SK-N-SH (cell line): ENCODE results near the gene ADGRL3. TPM values are rescaled to one million over a fixed set of nuclear protein-coding genes. Genes with fewer than 3 reads are reported as not detected.

Experiments
- CTCF ChIA-PET: fragments of 300-600, 350-600 bp; formaldehyde crosslinking; extraction: SDS; loops from one replicate; lab custom pipeline; 2021; lab: Yijun Ruan, JAX
- POLR2A ChIA-PET: fragments of 350-600 bp; sonication (Branson Sonifier 250); formaldehyde crosslinking; extraction: SDS; loops from one replicate; lab custom pipeline; 2020; ENCODE audit warnings: antibody characterized with exemption, inconsistent platforms; lab: Yijun Ruan, JAX
- DNase-seq: peaks from one replicate; pipeline ENCODE4 v3.0.0; 2012
- H2AFZ ChIP-seq: fragments of 200-600 bp; sonication (generic); 2 replicates; pipeline ENCODE4 v1.8.1; 2016; ENCODE audit warnings: antibody characterized with exemption, mild to moderate bottlenecking, low read depth
- H3F3A ChIP-seq: fragments of 200-600 bp; sonication (generic); replicated peaks from 2 replicates; pipeline ENCODE3; 2016; ENCODE audit warnings: antibody characterized with exemption, mild to moderate bottlenecking; ENCODE audit not compliant: insufficient read depth
- H3K27ac ChIP-seq, 2 experiments: fragments of 200-500 bp in 1 of 2; fragments of 200-600 bp in 1 of 2; sonication (Bioruptor generic) in 1 of 2; sonication (generic), shearing (Covaris generic) in 1 of 2; 2 replicates each; pipeline versions ENCODE4 v1.5.1 to v1.6.1; 2014 to 2016; ENCODE audit warnings: low read depth in 2 of 2, inconsistent platforms in 1 of 2, low read length in 1 of 2, mild to moderate bottlenecking in 1 of 2, mixed read lengths in 1 of 2
- H3K27me3 ChIP-seq: fragments of 200-600 bp; sonication (generic), shearing (Covaris generic); 2 replicates; pipeline ENCODE4 v1.6.1; 2016; ENCODE audit warnings: mixed run types; ENCODE audit not compliant: insufficient read depth
- H3K36me3 ChIP-seq, 2 experiments: fragments of 200-500 bp in 1 of 2; fragments of 200-600 bp in 1 of 2; sonication (Bioruptor generic) in 1 of 2; sonication (generic) in 1 of 2; replicated peaks in 1 of 2; 2 replicates each; pipeline versions ENCODE3 to v1.5.1; 2014 to 2016; ENCODE audit warnings: low read length in 1 of 2, mild to moderate bottlenecking in 1 of 2; ENCODE audit not compliant: insufficient read depth in 2 of 2, control insufficient read depth in 1 of 2
- H3K4me1 ChIP-seq, 2 experiments: fragments of 200-500 bp in 1 of 2; fragments of 200-600 bp in 1 of 2; sonication (Bioruptor generic) in 1 of 2; sonication (generic), shearing (Covaris generic) in 1 of 2; 2 replicates each; pipeline versions ENCODE4 v1.5.1 to v1.6.1; 2014 to 2016; ENCODE audit warnings: low read depth in 1 of 2, low read length in 1 of 2, mixed run types in 1 of 2; ENCODE audit not compliant: insufficient read depth in 2 of 2, control insufficient read depth in 1 of 2
- H3K4me2 ChIP-seq: fragments of 200-600 bp; sonication (generic), shearing (Covaris generic); 2 replicates; pipeline ENCODE4 v1.6.1; 2017; ENCODE audit warnings: mixed run types
- H3K4me3 ChIP-seq, 2 experiments: fragments of 200-500 bp in 1 of 2; fragments of 200-600 bp in 1 of 2; sonication (Bioruptor generic) in 1 of 2; sonication (generic), shearing (Covaris generic) in 1 of 2; 2 replicates each; pipeline versions ENCODE4 v1.5.1 to v1.8.1; 2014 to 2016; ENCODE audit warnings: low read depth in 2 of 2, inconsistent platforms in 1 of 2, low read length in 1 of 2, mild to moderate bottlenecking in 1 of 2, mixed read lengths in 1 of 2, moderate library complexity in 1 of 2
- H3K79me2 ChIP-seq: fragments of 200-600 bp; sonication (generic); 2 replicates; pipeline ENCODE4 v1.8.1; 2017; ENCODE audit warnings: mild to moderate bottlenecking; ENCODE audit not compliant: insufficient read depth
- H3K9ac ChIP-seq: fragments of 200-600 bp; sonication (generic); 2 replicates; pipeline ENCODE4 v1.6.1; 2017; ENCODE audit warnings: mixed run types
- H3K9me2 ChIP-seq: fragments of 200-600 bp; sonication (generic); 2 replicates; pipeline ENCODE4 v1.6.1; 2017; ENCODE audit warnings: mixed run types
- H3K9me3 ChIP-seq: fragments of 200-600 bp; sonication (generic); 2 replicates; pipeline ENCODE4 v1.6.1; 2017; ENCODE audit warnings: mixed run types, mild to moderate bottlenecking, moderate library complexity
- H4K20me1 ChIP-seq: fragments of 200-600 bp; sonication (generic); 2 replicates; pipeline ENCODE4 v1.6.1; 2017; ENCODE audit warnings: mild to moderate bottlenecking, mixed run types; ENCODE audit not compliant: insufficient read depth
- EP300 ChIP-seq, 2 experiments: IDR thresholded peaks; 2 replicates each; pipeline versions ENCODE4 v1.4.0 to v1.6.1; 2012; ENCODE audit warnings: borderline replicate concordance in 1 of 2, low read depth in 1 of 2, low read length in 1 of 2
- FOSL2 ChIP-seq: IDR thresholded peaks from 2 replicates; pipeline ENCODE4 v1.4.0; 2012; ENCODE audit warnings: low read depth, mild to moderate bottlenecking, moderate library complexity, borderline replicate concordance
- GABPA ChIP-seq: IDR thresholded peaks from 2 replicates; pipeline ENCODE4 v1.4.0; 2012; ENCODE audit warnings: low read depth, mild to moderate bottlenecking
- MAX ChIP-seq: IDR thresholded peaks from 2 replicates; pipeline ENCODE4 v1.4.0; 2012; ENCODE audit warnings: low read depth
- NFIC ChIP-seq: IDR thresholded peaks from 2 replicates; pipeline ENCODE4 v1.4.0; 2012; ENCODE audit warnings: borderline replicate concordance
- POLR2AphosphoS5 ChIP-seq: IDR thresholded peaks from 2 replicates; pipeline ENCODE4 v1.6.1; 2012; ENCODE audit warnings: low read depth, low read length
- RXRA ChIP-seq: IDR thresholded peaks from 2 replicates; pipeline ENCODE4 v1.4.0; 2012; ENCODE audit warnings: low read depth, mild to moderate bottlenecking, borderline replicate concordance
- SIN3A ChIP-seq: IDR thresholded peaks from 2 replicates; pipeline ENCODE4 v1.6.1; 2012; ENCODE audit warnings: low read depth, mild to moderate bottlenecking, low read length, moderate library complexity, borderline replicate concordance
- TAF1 ChIP-seq: IDR thresholded peaks from 2 replicates; pipeline ENCODE4 v1.6.1; 2012; ENCODE audit warnings: low read depth, mild to moderate bottlenecking, low read length, moderate library complexity, borderline replicate concordance
- TCF12 ChIP-seq: IDR thresholded peaks from 2 replicates; pipeline ENCODE4 v1.4.0; 2012
- TEAD4 ChIP-seq: IDR thresholded peaks from 2 replicates; pipeline ENCODE4 v1.4.0; 2012; ENCODE audit warnings: mild to moderate bottlenecking, borderline replicate concordance; ENCODE audit not compliant: insufficient read depth
- USF2 ChIP-seq: fragments of 150-350 bp; IDR thresholded peaks from 2 replicates; pipeline ENCODE4 v1.6.1; 2017; ENCODE audit warnings: antibody characterized with exemption, low read length, low read depth, borderline replicate concordance
- YY1 ChIP-seq: IDR thresholded peaks from 2 replicates; pipeline ENCODE4 v1.4.0; 2012; ENCODE audit warnings: low read depth, mild to moderate bottlenecking
- WGBS: methylation state at CpG from one replicate; pipeline ENCODE4 v1.1.6; 2017; ENCODE audit warnings: low lambda C conversion rate; 5-methylcytosine and 5-hydroxymethylcytosine counted together
- polyA plus RNA-seq, 3 experiments: library from polyadenylated mRNA; depleted of rRNA; stranded (reverse); fragments of >200 nt; gene quantifications; 2 replicates each; pipeline ENCODE4 v1.2.3, GENCODE V29; 2012
- TF ChIP-seq, protein P1 (sequence below): IDR thresholded peaks from 2 replicates; pipeline ENCODE4 v1.6.1; 2012; ENCODE audit warnings: mild to moderate bottlenecking, low read depth, low read length, moderate library complexity
- TF ChIP-seq, protein P2 (sequence below): IDR thresholded peaks from 2 replicates; pipeline ENCODE4 v1.4.0; 2012; ENCODE audit warnings: low read depth, borderline replicate concordance
- TF ChIP-seq, protein P3 (sequence below): fragments of 200-600 bp; sonication (generic); IDR thresholded peaks from 2 replicates; pipeline ENCODE4 v1.6.1; 2017; ENCODE audit warnings: antibody characterized with exemption, mild to moderate bottlenecking, moderate library complexity
- TF ChIP-seq, protein P4 (sequence below): fragments of 150-350 bp; IDR thresholded peaks from 2 replicates; pipeline ENCODE4 v1.6.1; 2016; ENCODE audit warnings: mild to moderate bottlenecking, low read depth, low read length

The ADGRL3 gene
- polyA plus RNA-seq, 1 of the 3 experiments (the other 2 are of a cell fraction) = 0.03 TPM

DNA sequence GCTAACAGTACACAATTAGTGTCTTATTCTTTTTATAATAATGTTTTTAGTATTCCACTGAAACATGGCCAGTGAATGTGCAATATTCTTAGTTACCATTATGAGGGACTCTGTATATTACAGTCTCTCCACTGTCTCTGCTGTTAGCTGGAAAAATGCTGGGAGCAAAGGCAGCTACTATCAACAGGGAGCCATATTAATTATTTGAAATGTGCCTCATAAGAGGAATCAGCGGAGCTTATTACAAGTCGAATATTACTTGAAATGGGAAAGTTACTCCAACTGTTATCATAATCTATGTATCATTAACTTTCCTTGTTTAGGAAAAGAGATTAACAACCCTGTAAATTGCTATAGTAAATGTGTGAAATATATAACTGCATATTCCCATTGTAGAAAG, 612.0 kb downstream of the ADGRL3 start:
- Histone ChIP-seq H3K4me3 (no peak overlapping the region), H3K9me2 (no peaks in the 10 kb centered on the region), H3K9me3 (no peaks in the 10 kb centered on the region), H4K20me1 (no peaks in the 10 kb centered on the region), H3K27me3 (no peaks in the 10 kb centered on the region), H3K36me3 (no peaks in the 10 kb centered on the region), H3K4me2 (no peak overlapping the region), H2AFZ (no peak overlapping the region), H3K9ac (no peak overlapping the region), H3K4me1 (no peaks in the 10 kb centered on the region), H3F3A (no peaks in the 10 kb centered on the region), H3K27ac (no peak overlapping the region), H3K79me2 (no peaks in the 10 kb centered on the region)
- 11% methylated on average over 2 of the region's 2 CpGs for WGBS
- no peak for DNase-seq
- ChIA-PET POLR2A (no interaction called here), CTCF (no interaction called here)
- TF ChIP-seq, protein P1, sequence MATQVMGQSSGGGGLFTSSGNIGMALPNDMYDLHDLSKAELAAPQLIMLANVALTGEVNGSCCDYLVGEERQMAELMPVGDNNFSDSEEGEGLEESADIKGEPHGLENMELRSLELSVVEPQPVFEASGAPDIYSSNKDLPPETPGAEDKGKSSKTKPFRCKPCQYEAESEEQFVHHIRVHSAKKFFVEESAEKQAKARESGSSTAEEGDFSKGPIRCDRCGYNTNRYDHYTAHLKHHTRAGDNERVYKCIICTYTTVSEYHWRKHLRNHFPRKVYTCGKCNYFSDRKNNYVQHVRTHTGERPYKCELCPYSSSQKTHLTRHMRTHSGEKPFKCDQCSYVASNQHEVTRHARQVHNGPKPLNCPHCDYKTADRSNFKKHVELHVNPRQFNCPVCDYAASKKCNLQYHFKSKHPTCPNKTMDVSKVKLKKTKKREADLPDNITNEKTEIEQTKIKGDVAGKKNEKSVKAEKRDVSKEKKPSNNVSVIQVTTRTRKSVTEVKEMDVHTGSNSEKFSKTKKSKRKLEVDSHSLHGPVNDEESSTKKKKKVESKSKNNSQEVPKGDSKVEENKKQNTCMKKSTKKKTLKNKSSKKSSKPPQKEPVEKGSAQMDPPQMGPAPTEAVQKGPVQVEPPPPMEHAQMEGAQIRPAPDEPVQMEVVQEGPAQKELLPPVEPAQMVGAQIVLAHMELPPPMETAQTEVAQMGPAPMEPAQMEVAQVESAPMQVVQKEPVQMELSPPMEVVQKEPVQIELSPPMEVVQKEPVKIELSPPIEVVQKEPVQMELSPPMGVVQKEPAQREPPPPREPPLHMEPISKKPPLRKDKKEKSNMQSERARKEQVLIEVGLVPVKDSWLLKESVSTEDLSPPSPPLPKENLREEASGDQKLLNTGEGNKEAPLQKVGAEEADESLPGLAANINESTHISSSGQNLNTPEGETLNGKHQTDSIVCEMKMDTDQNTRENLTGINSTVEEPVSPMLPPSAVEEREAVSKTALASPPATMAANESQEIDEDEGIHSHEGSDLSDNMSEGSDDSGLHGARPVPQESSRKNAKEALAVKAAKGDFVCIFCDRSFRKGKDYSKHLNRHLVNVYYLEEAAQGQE = no peak
- no peak for TF ChIP-seq GABPA
- TF ChIP-seq YY1 = no peak

GRCh38 chr4:61817071-61817470, 616.9 kb downstream of the ADGRL3 start:
- no peak for DNase-seq
- H3K9ac ChIP-seq = no peak overlapping the region
- no peaks in the 10 kb centered on the region for H3K9me2 ChIP-seq
- POLR2A ChIA-PET = no interaction called here
- 30% methylated on average over 2 of the region's 4 CpGs for WGBS
- no peaks in the 10 kb centered on the region for H3K4me1 ChIP-seq
- CTCF ChIA-PET = interaction anchor here (1.1 kb wide), 1 partner anchor 8 kb away, joined by 3 read pairs; no protein-coding TSS in a partner anchor
- no peak overlapping the region for H3K27ac ChIP-seq
- H4K20me1 ChIP-seq = no peaks in the 10 kb centered on the region
- TF ChIP-seq NFIC = no peak
- TF ChIP-seq, protein P2, sequence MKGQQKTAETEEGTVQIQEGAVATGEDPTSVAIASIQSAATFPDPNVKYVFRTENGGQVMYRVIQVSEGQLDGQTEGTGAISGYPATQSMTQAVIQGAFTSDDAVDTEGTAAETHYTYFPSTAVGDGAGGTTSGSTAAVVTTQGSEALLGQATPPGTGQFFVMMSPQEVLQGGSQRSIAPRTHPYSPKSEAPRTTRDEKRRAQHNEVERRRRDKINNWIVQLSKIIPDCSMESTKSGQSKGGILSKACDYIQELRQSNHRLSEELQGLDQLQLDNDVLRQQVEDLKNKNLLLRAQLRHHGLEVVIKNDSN = no peak
- TF ChIP-seq, protein P3, sequence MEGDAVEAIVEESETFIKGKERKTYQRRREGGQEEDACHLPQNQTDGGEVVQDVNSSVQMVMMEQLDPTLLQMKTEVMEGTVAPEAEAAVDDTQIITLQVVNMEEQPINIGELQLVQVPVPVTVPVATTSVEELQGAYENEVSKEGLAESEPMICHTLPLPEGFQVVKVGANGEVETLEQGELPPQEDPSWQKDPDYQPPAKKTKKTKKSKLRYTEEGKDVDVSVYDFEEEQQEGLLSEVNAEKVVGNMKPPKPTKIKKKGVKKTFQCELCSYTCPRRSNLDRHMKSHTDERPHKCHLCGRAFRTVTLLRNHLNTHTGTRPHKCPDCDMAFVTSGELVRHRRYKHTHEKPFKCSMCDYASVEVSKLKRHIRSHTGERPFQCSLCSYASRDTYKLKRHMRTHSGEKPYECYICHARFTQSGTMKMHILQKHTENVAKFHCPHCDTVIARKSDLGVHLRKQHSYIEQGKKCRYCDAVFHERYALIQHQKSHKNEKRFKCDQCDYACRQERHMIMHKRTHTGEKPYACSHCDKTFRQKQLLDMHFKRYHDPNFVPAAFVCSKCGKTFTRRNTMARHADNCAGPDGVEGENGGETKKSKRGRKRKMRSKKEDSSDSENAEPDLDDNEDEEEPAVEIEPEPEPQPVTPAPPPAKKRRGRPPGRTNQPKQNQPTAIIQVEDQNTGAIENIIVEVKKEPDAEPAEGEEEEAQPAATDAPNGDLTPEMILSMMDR = no peak
- TF ChIP-seq RXRA = no peak
- no peak for TF ChIP-seq MAX
- TF ChIP-seq GABPA = no peak
- no peak for TF ChIP-seq FOSL2
- no peak for TF ChIP-seq USF2
- TF ChIP-seq, protein P4, sequence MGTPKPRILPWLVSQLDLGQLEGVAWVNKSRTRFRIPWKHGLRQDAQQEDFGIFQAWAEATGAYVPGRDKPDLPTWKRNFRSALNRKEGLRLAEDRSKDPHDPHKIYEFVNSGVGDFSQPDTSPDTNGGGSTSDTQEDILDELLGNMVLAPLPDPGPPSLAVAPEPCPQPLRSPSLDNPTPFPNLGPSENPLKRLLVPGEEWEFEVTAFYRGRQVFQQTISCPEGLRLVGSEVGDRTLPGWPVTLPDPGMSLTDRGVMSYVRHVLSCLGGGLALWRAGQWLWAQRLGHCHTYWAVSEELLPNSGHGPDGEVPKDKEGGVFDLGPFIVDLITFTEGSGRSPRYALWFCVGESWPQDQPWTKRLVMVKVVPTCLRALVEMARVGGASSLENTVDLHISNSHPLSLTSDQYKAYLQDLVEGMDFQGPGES = no peak
- no peak for TF ChIP-seq TEAD4
- no peak for TF ChIP-seq SIN3A
- TF ChIP-seq TCF12 = no peak
- no peak for TF ChIP-seq EP300 (IDR thresholded peaks at IDR 0.05; ENCODE audit: borderline replicate concordance in 1 of 2, low read depth in 1 of 2, low read length in 1 of 2)
- TF ChIP-seq TAF1 = no peak
- TF ChIP-seq POLR2AphosphoS5 = no peak
- H3F3A ChIP-seq = no peaks in the 10 kb centered on the region
- H3K79me2 ChIP-seq = no peaks in the 10 kb centered on the region
- no peak overlapping the region for H2AFZ ChIP-seq
- no peaks in the 10 kb centered on the region for H3K27me3 ChIP-seq
- H3K4me3 ChIP-seq = no peak overlapping the region
- no peaks in the 10 kb centered on the region for H3K36me3 ChIP-seq
- H3K4me2 ChIP-seq = no peak overlapping the region
- H3K9me3 ChIP-seq = no peaks in the 10 kb centered on the region
